T-helper 2 cell (primary cell): Measurements from ENCODE around the gene CDH15.
"Not testable (repeated sequence)": the region's sequence is repeated elsewhere in the genome, so short reads cannot be mapped to it uniquely, and the experiment has no call there.

ENCODE experiments used
- DNase-seq, 5 experiments: peaks; one replicate each; pipeline versions ENCODE4 v3.0.0 to v3.0.0-alpha.2; 2012 to 2022

The CDH15 gene

GRCh38 chr16:89174055-89174827 lies 2.7 kb downstream of the CDH15 start:
- DNase-seq = no peak

DNA sequence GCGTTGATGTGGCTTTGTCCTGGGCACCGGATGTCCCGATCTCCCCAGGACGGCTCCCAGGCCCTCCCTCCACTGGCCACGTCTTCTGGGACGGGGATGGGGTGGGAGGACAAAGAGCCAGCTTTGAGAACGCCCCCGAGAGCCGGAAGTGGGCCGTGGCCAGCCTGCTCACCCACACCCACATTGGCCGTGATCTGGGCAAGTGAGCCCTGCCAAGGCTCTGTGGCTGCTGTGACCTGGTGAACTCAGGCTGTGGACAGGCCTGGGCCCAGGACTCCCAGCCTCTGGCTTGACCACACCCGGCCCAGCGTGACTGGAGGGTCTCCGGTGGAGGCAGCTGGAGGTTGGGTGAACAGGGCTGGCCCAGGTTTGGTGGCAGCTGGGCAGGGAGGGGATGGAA lies 3.3 kb downstream of the CDH15 start:
- DNase-seq = no peak

GRCh38 chr16:89175280-89176146 lies 4.0 kb downstream of the CDH15 start:
- DNase-seq = no peak

DNA sequence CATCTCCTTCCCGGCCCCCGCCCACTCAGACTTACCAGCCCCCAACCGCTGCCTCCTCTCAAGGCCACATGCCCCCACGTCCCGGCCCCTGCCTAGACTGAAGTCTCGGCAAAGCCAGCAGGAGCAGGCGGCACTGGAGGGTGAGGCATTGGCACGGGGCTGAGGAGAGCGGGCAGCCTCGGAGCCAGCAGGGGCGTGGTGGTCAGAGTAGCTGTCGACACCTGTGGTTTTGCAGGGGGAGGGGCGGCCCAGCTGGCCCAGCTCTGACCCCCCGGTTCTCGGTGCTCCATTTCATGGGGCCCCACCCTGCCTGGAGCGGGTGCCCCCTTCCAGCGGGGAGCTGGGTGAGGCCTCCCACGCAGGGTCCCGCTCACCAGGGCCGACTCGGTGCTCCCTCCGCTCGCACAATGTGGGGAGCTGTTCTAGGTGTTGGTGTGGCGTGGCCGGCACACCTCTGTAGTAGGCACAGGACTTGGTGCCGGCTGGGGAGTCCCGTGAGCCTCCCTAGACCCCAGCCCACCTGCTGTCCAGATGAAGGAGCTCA lies 4.7 kb downstream of the CDH15 start:
- DNase-seq = no peak

DNA sequence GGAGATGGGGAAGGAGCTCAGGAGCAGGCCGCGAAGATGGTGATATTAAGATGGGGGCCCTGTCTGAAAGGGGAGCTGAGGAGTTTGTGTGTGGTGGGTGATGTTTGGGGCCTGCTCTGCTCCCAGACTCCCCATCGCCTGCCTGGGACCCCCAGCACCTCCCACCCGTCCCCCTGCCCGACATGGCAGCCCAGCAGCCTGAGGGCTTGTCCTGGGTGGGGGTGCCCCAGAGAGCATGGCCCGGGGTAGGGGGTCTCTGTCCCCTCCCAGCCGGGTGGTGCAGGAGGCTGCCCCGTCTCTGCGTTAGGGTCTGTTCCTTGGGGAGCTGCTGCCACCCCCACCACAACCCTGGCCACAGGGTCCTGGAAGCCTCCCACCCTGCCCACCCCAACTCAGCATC lies 5.2 kb downstream of the CDH15 start:
- DNase-seq = no peak

DNA sequence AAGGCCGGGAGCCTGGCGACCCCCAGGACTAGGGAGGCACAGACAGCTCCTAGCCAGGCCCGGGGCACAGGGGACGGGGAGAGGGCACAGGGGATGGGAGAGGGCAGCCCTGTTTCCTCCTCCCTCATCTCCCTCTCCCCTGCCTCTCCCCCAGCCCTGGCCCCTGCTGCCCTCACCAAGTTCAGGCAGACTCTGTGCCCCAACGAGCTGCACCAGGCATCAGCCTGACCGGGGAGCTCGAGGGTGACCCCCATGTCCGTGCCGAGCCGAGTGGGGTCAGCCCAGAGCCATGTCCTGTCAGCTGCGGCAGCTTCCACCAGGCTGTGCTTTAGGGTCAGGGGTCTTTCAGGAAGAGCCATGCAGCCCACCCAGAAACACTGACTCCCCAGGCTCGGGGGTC lies 6.0 kb downstream of the CDH15 start:
- no peak for DNase-seq

GRCh38 chr16:89178453-89179147 lies 7.1 kb downstream of the CDH15 start:
- DNase-seq = no peak

DNA sequence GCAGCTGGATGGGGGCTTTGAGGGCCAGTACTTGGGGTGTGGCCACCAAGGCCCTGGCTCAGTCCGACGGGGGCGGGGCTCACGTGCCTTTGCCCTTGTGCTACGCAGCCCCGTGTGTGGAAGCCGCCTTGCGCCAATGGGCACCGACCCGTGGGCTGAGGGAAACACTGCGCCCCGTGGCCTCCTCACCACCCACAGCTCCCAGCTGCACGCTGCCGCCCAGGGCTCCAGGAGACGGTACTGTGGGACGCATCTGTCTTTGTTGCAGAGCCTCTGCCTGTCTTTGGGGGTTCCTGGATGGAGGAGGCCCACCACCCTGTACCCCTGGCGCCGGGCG lies 7.6 kb downstream of the CDH15 start:
- no peak for DNase-seq

DNA sequence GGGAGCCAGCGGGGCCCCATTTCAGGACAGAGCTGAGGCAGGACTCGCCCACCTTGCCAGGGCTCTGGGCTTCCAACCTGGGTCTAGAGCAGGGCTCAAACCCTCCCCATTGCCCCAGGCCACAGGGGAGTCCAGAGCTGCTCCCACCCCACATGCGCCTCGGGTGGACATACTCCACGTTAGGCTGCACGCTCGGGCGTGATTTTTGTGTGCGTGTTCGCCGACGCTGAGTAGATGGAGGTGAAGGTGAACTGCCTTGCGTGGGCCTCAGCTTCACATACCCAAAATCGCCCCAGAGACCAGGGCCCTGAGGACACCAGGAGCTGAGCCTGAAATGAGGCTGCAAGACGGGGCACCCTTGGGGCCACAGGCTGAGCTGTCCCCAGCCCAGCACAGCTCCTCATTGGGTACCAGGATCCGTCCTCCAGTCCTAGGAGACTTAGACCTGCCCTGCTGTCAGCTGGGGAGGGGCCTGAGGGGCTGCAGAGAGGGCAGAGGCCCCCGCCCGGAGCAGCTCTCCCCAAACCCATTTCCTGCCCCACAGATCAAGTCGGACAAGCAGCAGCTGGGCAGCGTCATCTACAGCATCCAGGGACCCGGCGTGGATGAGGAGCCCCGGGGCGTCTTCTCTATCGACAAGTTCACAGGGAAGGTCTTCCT lies 8.2 kb downstream of the CDH15 start:
- DNase-seq = no peak

DNA sequence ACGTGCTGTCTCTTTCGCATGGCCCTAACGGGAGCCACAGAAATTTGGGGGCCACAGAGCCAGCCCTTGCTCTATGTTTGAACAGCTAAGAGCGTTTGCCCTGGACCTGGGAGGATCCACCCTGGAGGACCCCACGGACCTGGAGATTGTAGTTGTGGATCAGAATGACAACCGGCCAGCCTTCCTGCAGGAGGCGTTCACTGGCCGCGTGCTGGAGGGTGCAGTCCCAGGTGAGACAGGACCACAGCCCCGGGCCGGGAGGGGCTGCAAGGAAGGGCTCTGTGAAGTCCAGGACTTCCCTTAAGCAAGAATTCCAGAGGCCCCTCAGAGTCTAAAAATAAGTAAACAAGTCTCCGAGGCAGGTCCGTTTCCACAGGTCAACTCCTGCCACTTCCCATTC lies 11.9 kb downstream of the CDH15 start:
- DNase-seq = no peak

- DNase-seq = no peak
Measured at GRCh38 chr16:89183975-89184676, 12.6 kb downstream of the CDH15 start.

- DNase-seq = no peak
Measured at GRCh38 chr16:89184677-89184932, 13.1 kb downstream of the CDH15 start.

DNA sequence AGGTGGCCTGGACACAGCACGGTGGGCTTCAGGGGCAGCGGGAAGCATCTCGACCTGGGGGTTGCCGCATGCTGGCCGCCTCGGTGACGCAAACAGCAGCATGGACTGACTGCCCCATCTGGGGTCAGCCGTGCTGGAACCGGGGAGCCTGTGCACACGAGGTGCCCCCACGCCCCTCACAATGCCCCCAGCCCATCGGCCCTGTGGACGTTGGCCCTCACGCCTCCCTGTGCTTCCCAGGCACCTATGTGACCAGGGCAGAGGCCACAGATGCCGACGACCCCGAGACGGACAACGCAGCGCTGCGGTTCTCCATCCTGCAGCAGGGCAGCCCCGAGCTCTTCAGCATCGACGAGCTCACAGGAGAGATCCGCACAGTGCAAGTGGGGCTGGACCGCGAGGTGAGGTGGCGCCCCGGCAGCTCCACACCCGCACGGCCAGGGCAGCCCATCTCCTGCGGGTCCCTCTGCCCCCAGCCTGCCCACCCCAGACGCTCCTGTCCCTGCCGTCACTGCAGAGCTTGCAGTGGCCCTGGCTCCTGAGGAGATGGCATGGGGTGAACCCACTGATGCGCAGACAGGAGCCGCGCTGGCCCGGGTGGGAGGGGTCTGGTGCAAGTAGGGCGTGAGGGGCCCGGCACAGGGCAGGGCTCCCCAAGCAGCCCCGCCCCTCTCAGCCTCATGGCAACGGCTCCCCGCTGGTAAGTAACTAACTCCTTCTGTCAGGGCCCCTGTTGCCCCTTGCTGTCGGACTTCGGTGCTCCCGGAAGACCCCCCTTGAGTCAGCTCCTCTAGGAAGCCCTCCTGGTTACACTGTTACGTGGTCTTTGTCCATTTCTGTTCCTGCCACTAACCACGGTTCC lies 13.6 kb downstream of the CDH15 start:
- peak in 2 of 5 experiments; percentile 35 to 54 for DNase-seq

DNA sequence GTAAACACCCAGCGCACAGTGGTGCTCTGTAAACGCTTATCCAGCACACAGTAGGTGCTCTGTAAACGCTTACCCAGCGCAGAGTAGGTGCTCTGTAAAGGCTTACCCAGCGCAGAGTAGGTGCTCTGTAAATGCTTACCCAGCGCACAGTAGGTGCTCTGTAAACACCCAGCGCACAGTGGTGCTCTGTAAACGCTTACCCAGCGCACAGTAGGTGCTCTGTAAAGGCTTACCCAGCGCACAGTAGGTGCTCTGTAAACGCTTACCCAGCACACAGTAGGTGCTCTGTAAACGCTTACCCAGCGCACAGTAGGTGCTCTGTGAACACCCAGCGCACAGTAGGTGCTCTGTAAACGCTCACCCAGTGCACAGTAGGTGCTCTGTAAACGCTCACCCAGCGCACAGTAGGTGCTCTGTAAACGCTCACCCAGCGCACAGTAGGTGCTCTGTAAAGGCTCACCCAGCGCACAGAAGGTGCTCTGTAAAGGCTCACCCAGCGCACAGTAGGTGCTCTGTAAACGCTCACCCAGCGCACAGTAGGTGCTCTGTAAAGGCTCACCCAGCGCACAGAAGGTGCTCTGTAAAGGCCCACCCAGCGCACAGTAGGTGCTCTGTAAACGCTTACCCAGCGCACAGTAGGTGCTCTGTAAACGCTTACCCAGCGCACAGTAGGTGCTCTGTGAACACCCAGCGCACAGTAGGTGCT lies 14.5 kb downstream of the CDH15 start:
- peak in 1 of 5 experiments; percentile 43 for DNase-seq

DNA sequence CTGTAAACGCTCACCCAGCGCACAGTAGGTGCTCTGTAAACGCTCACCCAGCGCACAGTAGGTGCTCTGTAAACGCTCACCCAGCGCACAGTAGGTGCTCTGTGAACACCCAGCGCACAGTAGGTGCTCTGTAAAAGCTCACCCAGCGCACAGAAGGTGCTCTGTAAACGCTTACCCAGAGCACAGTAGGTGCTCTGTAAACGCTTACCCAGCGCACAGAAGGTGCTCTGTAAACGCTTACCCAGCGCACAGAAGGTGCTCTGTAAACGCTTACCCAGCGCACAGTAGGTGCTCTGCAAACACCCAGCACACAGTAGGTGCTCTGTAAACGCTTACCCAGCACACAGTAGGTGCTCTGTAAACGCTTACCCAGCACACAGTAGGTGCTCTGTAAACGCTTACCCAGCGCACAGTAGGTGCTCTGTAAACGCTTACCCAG lies 15.1 kb downstream of the CDH15 start:
- DNase-seq = peak in 1 of 5 experiments; percentile 49

DNA sequence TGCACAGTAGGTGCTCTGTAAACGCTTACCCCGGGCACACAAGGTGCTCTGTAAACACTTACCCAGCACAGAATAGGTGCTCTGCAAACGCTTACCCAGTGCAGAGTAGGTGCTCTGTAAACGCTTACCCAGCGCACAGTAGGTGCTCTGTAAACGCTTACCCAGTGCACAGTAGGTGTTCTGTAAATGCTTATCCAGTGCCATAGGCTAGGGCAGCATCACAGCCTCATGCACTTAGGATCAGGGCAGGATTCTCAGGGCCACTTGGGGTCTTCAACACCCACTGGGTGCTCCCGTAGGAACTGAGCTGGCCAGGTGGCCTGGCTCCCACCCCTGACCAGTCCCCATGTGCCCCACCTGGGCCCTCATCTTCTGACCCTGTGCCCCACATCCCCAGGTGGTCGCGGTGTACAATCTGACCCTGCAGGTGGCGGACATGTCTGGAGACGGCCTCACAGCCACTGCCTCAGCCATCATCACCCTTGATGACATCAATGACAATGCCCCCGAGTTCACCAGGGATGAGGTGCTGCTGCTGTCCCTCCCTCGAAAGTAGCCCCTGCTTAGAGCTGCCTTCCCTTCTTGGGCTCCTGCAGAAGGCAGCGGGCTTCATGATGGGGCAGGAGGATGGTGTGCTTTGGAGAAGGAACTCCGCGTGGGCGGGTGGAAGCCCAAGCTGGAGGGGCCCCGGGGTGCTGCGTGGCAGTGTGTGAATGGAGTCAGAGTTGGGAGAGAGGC lies 15.7 kb downstream of the CDH15 start:
- DNase-seq = peak in 3 of 5 experiments; percentile 32 to 63 (median 39)

- no peak for DNase-seq
Measured at GRCh38 chr16:89187770-89188392, 16.3 kb downstream of the CDH15 start.

DNA sequence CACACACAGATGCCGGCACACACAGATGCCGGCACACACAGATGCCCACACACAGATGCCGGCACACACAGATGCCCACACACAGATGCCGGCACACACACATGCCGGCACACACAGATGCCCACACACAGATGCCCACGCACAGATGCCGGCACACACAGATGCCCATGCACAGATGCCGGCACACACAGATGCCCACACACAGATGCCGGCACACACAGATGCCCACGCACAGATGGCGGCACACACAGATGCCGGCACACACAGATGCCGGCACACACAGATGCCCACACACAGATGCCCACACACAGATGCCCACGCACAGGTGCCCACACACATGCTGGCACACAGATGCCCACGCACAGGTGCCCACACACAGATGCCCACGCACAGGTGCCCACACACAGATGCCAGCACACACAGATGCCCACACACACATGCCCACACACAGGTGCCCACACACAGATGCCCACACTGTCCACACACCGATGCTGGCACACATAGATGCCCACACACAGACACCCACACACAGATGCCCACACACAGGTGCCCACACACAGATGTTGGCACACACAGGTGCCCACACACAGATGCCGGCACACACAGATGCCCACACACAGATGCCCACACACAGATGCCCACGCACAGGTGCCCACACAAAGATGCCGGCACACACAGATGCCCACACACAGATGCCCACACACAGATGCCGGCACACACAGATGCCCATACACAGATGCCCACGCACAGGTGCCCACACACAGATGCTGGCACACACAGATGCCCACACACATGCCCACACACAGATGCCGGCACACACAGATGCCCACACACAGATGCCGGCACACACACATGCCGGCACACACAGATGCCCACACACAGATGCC lies 17.2 kb downstream of the CDH15 start:
- not testable (repeated sequence) for DNase-seq
